ENCODE measurements around the gene GRID2. TPM values are rescaled to one million over a fixed set of nuclear protein-coding genes. Genes with fewer than 3 reads are reported as not detected.

The GRID2 gene
- total RNA-seq, 1 experiment from 2014 or later = not detected

DNA sequence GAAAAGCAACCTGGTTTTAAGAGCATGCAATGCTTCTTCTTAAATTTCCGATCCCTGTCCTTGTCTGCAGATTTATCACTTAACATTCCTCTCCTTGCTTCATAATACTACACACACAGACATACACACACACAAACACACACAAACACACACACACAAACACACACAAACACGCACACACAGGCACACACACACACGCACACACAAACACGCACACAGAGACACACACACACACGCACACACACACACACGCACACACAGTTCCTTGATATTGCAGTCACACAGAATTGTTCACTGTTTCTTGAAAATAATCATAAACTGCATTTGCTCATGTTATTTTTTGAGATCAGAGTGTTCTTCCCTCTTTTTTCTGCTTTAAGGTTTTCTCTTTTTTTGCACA lies 1066.5 kb downstream of the GRID2 start:
- no peaks in the 10 kb centered on the region for H3K36me3 Mint-ChIP-seq (ENCODE audit: insufficient read depth, unreplicated experiment)

DNA sequence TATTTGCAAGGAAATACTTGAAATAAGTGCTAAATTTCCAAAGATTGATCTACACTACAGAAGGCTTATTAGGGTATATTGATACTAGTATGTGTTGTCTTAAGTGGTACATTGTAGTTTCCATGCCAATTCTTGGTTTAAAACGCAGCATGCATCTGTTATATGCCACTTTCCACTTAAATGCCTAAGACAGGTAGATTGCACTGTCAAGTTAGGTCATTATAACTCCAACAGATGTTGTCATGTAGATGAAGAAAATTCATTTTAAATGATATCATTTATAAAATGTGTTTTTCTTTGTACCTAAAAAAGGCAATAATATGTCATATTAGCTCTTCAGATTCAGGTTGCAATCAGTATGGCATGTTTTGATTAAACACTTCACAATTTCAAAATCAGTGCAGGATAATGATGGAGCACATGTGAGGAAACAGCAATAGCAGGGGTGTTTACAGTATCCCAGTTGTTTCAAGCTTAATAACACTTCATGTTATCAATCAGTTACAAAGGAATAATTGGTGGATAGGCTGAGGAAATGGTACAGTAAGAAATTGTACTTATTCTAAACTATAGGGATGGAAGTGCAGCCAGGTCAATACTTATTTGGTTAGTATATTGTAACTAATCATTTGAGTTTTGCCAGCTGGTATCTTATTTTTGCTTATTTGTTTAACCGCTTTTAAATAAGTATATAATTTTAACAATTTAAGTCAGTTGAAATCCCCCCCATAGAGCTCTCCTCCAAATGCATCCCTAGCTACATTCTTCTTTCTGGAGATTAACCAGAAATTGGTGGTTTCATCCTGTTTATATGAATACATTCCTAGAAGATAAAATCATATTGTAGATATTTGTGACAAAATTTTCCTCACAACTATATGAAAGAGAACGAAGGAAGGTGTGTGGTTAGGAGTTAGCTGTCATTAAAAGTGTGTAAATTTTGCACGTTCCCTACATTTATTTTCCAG lies 1070.4 kb downstream of the GRID2 start:
- peaks cover 8% of the 10 kb centered on the region for H3K27me3 Mint-ChIP-seq (ENCODE audit: insufficient read depth, unreplicated experiment)
- TF ChIP-seq, protein P1, sequence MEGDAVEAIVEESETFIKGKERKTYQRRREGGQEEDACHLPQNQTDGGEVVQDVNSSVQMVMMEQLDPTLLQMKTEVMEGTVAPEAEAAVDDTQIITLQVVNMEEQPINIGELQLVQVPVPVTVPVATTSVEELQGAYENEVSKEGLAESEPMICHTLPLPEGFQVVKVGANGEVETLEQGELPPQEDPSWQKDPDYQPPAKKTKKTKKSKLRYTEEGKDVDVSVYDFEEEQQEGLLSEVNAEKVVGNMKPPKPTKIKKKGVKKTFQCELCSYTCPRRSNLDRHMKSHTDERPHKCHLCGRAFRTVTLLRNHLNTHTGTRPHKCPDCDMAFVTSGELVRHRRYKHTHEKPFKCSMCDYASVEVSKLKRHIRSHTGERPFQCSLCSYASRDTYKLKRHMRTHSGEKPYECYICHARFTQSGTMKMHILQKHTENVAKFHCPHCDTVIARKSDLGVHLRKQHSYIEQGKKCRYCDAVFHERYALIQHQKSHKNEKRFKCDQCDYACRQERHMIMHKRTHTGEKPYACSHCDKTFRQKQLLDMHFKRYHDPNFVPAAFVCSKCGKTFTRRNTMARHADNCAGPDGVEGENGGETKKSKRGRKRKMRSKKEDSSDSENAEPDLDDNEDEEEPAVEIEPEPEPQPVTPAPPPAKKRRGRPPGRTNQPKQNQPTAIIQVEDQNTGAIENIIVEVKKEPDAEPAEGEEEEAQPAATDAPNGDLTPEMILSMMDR (IDR thresholded peaks at IDR 0.05; ENCODE audit: insufficient read depth in 1 of 2, low read depth in 1 of 2, low read length in 1 of 2, severe bottlenecking in 1 of 2, unreplicated experiment in 1 of 2) = no peak
- intact Hi-C loops (cut with micrococcal nuclease; ENCODE audit: unreplicated experiment) = no loop called here
- H3K36me3 ChIP-seq (ENCODE audit: control insufficient read depth, insufficient read depth, low read length) = no peaks in the 10 kb centered on the region
- H3K27ac Mint-ChIP-seq (ENCODE audit: unreplicated experiment) = no peak overlapping the region
- no peaks in the 10 kb centered on the region for H3K27me3 ChIP-seq (replicated peaks; ENCODE audit: control insufficient read depth, insufficient read depth, low read length)
- no peaks in the 10 kb centered on the region for H3K9me3 ChIP-seq
- no peak overlapping the region for H3K4me3 ChIP-seq (ENCODE audit: low read depth, low read length)
- CTCF ChIA-PET = no interaction called here
- H3K4me1 Mint-ChIP-seq (ENCODE audit: low read depth, unreplicated experiment) = no peaks in the 10 kb centered on the region
- no peaks in the 10 kb centered on the region for H3K9me3 Mint-ChIP-seq (ENCODE audit: unreplicated experiment)
- BruUV-seq (replicated peaks) = no TSS peak
- H3K4me1 ChIP-seq = no peaks in the 10 kb centered on the region
- no peak overlapping the region for H3K4me3 Mint-ChIP-seq (ENCODE audit: unreplicated experiment)
- H3K36me3 Mint-ChIP-seq (ENCODE audit: insufficient read depth, unreplicated experiment) = no peaks in the 10 kb centered on the region
- POLR2A ChIA-PET = no interaction called here
- no peak for DNase-seq

More for the DNA sequence above, 1066.5 kb downstream of the GRID2 start:
- no peaks in the 10 kb centered on the region for H3K9me3 Mint-ChIP-seq (ENCODE audit: unreplicated experiment)
- H3K27me3 Mint-ChIP-seq (ENCODE audit: insufficient read depth, unreplicated experiment) = peaks cover 8% of the 10 kb centered on the region
- TF ChIP-seq, protein P1 (IDR thresholded peaks at IDR 0.05; ENCODE audit: insufficient read depth in 1 of 2, low read depth in 1 of 2, low read length in 1 of 2, severe bottlenecking in 1 of 2, unreplicated experiment in 1 of 2) = no peak
- no peaks in the 10 kb centered on the region for H3K27me3 ChIP-seq (replicated peaks; ENCODE audit: control insufficient read depth, insufficient read depth, low read length)
- POLR2A ChIA-PET = no interaction called here
- CTCF ChIA-PET = no interaction called here
- no peak for DNase-seq
- BruUV-seq (replicated peaks) = no TSS peak
- no peak overlapping the region for H3K27ac Mint-ChIP-seq (ENCODE audit: unreplicated experiment)
- intact Hi-C loops (cut with micrococcal nuclease; ENCODE audit: unreplicated experiment) = no loop called here
- H3K4me3 ChIP-seq (ENCODE audit: low read depth, low read length) = no peak overlapping the region
- no peaks in the 10 kb centered on the region for H3K36me3 ChIP-seq (ENCODE audit: control insufficient read depth, insufficient read depth, low read length)
- H3K4me1 Mint-ChIP-seq (ENCODE audit: low read depth, unreplicated experiment) = no peaks in the 10 kb centered on the region
- no peak overlapping the region for H3K4me3 Mint-ChIP-seq (ENCODE audit: unreplicated experiment)
- no peaks in the 10 kb centered on the region for H3K9me3 ChIP-seq
- H3K4me1 ChIP-seq = no peaks in the 10 kb centered on the region

DNA sequence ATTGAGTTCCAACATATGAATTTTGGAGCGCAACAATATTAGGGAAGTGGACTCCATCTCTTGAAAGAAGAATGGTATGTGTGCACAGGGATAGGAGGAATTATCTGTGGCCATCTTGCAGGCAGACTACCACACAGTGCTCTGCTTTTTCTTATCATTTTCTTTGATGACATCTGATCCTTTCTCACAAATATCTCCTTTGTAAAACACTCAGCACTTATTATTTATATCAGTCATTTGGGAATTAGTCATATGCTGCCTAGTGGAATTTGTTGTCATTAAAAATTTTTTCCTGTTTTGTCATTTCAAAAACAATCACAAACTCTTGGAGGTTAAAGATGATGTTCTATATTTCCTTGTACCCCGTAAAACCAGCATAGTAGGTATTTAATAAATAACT lies 1080.5 kb downstream of the GRID2 start:
- H3K4me1 ChIP-seq = peaks cover 12% of the 10 kb centered on the region
- Mint-ChIP-seq H3K27ac (ENCODE audit: unreplicated experiment) (no peak overlapping the region), H3K4me3 (ENCODE audit: unreplicated experiment) (no peak overlapping the region), H3K9me3 (ENCODE audit: unreplicated experiment) (no peaks in the 10 kb centered on the region), H3K27me3 (ENCODE audit: insufficient read depth, unreplicated experiment) (no peaks in the 10 kb centered on the region), H3K36me3 (ENCODE audit: insufficient read depth, unreplicated experiment) (no peaks in the 10 kb centered on the region), H3K4me1 (ENCODE audit: low read depth, unreplicated experiment) (no peaks in the 10 kb centered on the region)
- TF ChIP-seq, protein P1 (IDR thresholded peaks at IDR 0.05; ENCODE audit: insufficient read depth in 1 of 2, low read depth in 1 of 2, low read length in 1 of 2, severe bottlenecking in 1 of 2, unreplicated experiment in 1 of 2) = no peak
- CTCF ChIA-PET = no interaction called here
- no peaks in the 10 kb centered on the region for H3K36me3 ChIP-seq (ENCODE audit: control insufficient read depth, insufficient read depth, low read length)
- no peaks in the 10 kb centered on the region for H3K27me3 ChIP-seq (replicated peaks; ENCODE audit: control insufficient read depth, insufficient read depth, low read length)
- POLR2A ChIA-PET = no interaction called here
- DNase-seq = no peak
- H3K9me3 ChIP-seq = no peaks in the 10 kb centered on the region
- H3K4me3 ChIP-seq (ENCODE audit: low read depth, low read length) = no peak overlapping the region
- intact Hi-C loops (cut with micrococcal nuclease; ENCODE audit: unreplicated experiment) = no loop called here
- no TSS peak for BruUV-seq (replicated peaks)
